Loucy (cell line): Measurements from ENCODE around the gene SLC22A17.
A peak's percentile ranks its signal among the peaks of the same experiment; 100 is the strongest.

Experiments
- H2AFZ ChIP-seq: fragments of 200-600 bp; sonication (generic); 2 replicates; pipeline ENCODE4 v1.6.0; 2016; ENCODE audit warnings: antibody characterized with exemption, mild to moderate bottlenecking, low read length, moderate library complexity
- H3F3A ChIP-seq: fragments of 200-600 bp; 2 replicates; pipeline ENCODE4 v1.6.0; 2016; ENCODE audit warnings: antibody characterized with exemption, low read depth, mild to moderate bottlenecking
- H3K27me3 ChIP-seq: fragments of 200-600 bp; sonication (generic); 2 replicates; pipeline ENCODE4 v1.6.1; 2014; ENCODE audit warnings: low read length, mild to moderate bottlenecking; ENCODE audit not compliant: insufficient read depth, poor library complexity, severe bottlenecking
- H3K36me3 ChIP-seq: fragments of 200-600 bp; sonication (generic); 2 replicates; pipeline ENCODE4 v1.6.1; 2016; ENCODE audit warnings: low read length; ENCODE audit not compliant: insufficient read depth
- H3K4me1 ChIP-seq: fragments of 200-600 bp; sonication (generic); 2 replicates; pipeline ENCODE4 v1.5.1; 2014; ENCODE audit warnings: low read length, mild to moderate bottlenecking; ENCODE audit not compliant: insufficient read depth, poor library complexity, severe bottlenecking
- H3K4me2 ChIP-seq: fragments of 200-600 bp; sonication (generic); 2 replicates; pipeline ENCODE4 v1.6.0; 2014; ENCODE audit warnings: antibody characterized with exemption, low read length, low read depth, mild to moderate bottlenecking; ENCODE audit not compliant: poor library complexity, severe bottlenecking
- H3K4me3 ChIP-seq: fragments of 200-600 bp; sonication (generic); 2 replicates; pipeline ENCODE4 v1.5.1; 2014; ENCODE audit warnings: low read length, mild to moderate bottlenecking, mixed read lengths; ENCODE audit not compliant: poor library complexity, severe bottlenecking
- H3K79me2 ChIP-seq: fragments of 200-600 bp; sonication (generic); 2 replicates; pipeline ENCODE4 v1.6.1; 2014; ENCODE audit warnings: low read length; ENCODE audit not compliant: insufficient read depth
- H3K9ac ChIP-seq: fragments of 200-600 bp; sonication (generic); 2 replicates; pipeline ENCODE4 v1.6.0; 2014; ENCODE audit warnings: mild to moderate bottlenecking, low read depth, low read length, moderate library complexity; ENCODE audit not compliant: poor library complexity, severe bottlenecking
- H3K9me2 ChIP-seq: fragments of 200-600 bp; sonication (generic); replicated peaks from 2 replicates; pipeline ENCODE4 v1.6.1; 2016; ENCODE audit warnings: low read depth, low read length, mixed read lengths
- H3K9me3 ChIP-seq: fragments of 200-600 bp; sonication (generic); 2 replicates; pipeline ENCODE4 v1.6.1; 2014; ENCODE audit warnings: mild to moderate bottlenecking, antibody characterized with exemption, low read length, low read depth; ENCODE audit not compliant: insufficient read depth
- H4K20me1 ChIP-seq: fragments of 200-600 bp; sonication (generic); 2 replicates; pipeline ENCODE4 v1.6.0; 2014; ENCODE audit warnings: antibody characterized with exemption, low read length, mild to moderate bottlenecking; ENCODE audit not compliant: insufficient read depth, poor library complexity, severe bottlenecking
- EZH2phosphoT487 ChIP-seq: fragments of 200-600 bp; IDR thresholded peaks from 2 replicates; pipeline ENCODE4 v1.6.1; 2018; ENCODE audit warnings: antibody characterized with exemption, mild to moderate bottlenecking, moderate library complexity, borderline replicate concordance
- TF ChIP-seq, protein P1 (sequence below): fragments of 200-600 bp; sonication (generic); conservative IDR thresholded peaks from 2 replicates; pipeline ENCODE4 v1.5.1; 2014; ENCODE audit warnings: mild to moderate bottlenecking, antibody characterized with exemption, low read length

SLC22A17 gene

DNA sequence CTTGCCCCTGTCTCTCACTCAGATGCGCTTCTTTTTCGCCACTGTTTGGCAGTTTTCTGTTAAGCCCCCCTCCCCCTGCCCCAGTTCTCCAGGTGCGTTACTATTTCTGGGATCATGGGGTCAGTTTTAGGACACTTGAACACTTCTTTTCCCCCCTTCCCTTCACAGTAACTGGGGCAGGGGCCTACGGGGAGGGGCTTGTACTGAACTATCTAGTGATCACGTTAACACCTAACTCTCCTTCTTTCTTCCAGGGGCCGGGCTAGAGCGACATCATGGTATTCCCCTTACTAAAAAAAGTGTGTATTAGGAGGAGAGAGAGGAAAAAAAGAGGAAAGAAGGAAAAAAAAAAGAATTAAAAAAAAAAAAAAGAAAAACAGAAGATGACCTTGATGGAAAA, 27.7 kb downstream of the SLC22A17 start:
- Histone ChIP-seq H3K36me3 (peaks cover 25% of the 10 kb centered on the region; the same call in 1 of the 2 replicates), H3K4me3 (no peak overlapping the region), H3K79me2 (peaks cover 36% of the 10 kb centered on the region), H3K4me1 (peaks cover 24% of the 10 kb centered on the region), H3F3A (peaks cover 11% of the 10 kb centered on the region; the same call in 1 of the 2 replicates), H3K9me2 (no peaks in the 10 kb centered on the region), H3K9me3 (no peaks in the 10 kb centered on the region), H3K27me3 (no peaks in the 10 kb centered on the region), H3K9ac (no peak overlapping the region), H3K4me2 (peak overlapping the region; percentile 99), H4K20me1 (peaks cover 34% of the 10 kb centered on the region), H2AFZ (no peak overlapping the region)
- TF ChIP-seq EZH2phosphoT487 = no peak
- TF ChIP-seq, protein P1, sequence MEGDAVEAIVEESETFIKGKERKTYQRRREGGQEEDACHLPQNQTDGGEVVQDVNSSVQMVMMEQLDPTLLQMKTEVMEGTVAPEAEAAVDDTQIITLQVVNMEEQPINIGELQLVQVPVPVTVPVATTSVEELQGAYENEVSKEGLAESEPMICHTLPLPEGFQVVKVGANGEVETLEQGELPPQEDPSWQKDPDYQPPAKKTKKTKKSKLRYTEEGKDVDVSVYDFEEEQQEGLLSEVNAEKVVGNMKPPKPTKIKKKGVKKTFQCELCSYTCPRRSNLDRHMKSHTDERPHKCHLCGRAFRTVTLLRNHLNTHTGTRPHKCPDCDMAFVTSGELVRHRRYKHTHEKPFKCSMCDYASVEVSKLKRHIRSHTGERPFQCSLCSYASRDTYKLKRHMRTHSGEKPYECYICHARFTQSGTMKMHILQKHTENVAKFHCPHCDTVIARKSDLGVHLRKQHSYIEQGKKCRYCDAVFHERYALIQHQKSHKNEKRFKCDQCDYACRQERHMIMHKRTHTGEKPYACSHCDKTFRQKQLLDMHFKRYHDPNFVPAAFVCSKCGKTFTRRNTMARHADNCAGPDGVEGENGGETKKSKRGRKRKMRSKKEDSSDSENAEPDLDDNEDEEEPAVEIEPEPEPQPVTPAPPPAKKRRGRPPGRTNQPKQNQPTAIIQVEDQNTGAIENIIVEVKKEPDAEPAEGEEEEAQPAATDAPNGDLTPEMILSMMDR = no peak

DNA sequence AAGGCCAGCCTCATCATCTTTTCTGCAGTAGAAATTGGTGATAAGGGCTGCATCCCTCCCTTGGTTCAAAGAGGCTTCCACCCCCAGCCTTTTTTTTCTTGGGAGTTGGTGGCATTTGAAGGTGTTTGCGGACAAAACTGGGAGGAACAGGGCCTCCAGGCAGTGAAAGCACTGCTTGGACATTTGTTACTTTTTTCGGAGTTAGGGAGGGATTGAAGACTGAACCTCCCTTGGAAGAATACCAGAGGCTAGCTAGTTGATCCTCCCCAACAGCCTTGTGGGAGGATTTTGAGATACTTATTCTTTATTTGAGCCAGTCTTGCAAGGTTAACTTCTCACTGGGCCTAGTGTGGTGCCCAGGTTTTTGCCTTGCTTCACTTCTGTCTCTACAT, 28.2 kb downstream of the SLC22A17 start:
- H3K36me3 ChIP-seq = peaks cover 25% of the 10 kb centered on the region; the same call in 1 of the 2 replicates
- TF ChIP-seq, protein P1 = no peak
- no peak for TF ChIP-seq EZH2phosphoT487
- peak overlapping the region; percentile 92 for H3K9ac ChIP-seq
- H3K27me3 ChIP-seq = no peaks in the 10 kb centered on the region
- peaks cover 11% of the 10 kb centered on the region; the same call in 1 of the 2 replicates for H3F3A ChIP-seq
- peaks cover 34% of the 10 kb centered on the region for H4K20me1 ChIP-seq
- no peaks in the 10 kb centered on the region for H3K9me2 ChIP-seq
- peak overlapping the region; percentile 99 for H3K4me2 ChIP-seq
- H3K79me2 ChIP-seq = peaks cover 36% of the 10 kb centered on the region
- peak overlapping the region; percentile 94 for H3K4me3 ChIP-seq
- H3K9me3 ChIP-seq = no peaks in the 10 kb centered on the region
- H2AFZ ChIP-seq = no peak overlapping the region
- peaks cover 27% of the 10 kb centered on the region for H3K4me1 ChIP-seq

DNA sequence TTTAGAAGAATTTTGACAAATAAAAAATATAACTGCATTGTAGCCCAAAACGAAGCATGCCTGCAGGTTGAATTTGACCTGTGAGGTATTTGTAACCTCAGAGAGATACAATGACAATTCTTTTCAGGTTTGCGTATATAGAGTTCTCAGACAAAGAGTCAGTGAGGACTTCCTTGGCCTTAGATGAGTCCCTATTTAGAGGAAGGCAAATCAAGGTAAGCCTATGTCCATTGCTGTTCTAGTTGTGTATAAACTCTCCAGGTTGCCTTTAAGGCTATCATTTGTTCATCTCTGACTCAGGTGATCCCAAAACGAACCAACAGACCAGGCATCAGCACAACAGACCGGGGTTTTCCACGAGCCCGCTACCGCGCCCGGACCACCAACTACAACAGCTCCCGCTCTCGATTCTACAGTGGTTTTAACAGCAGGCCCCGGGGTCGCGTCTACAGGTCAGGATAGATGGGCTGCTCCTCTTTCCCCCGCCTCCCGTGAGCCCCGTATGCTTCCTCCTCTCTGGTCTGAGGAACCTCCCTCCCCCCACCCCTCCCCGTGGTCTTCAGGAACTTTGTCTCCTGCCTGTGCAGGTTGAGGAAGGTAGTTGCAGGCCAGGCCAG, 28.7 kb downstream of the SLC22A17 start:
- H3K36me3 ChIP-seq = peaks cover 25% of the 10 kb centered on the region; the same call in 1 of the 2 replicates
- peaks cover 11% of the 10 kb centered on the region; the same call in 1 of the 2 replicates for H3F3A ChIP-seq
- no peak overlapping the region for H2AFZ ChIP-seq
- peaks cover 34% of the 10 kb centered on the region for H4K20me1 ChIP-seq
- peak overlapping the region; percentile 94 for H3K4me3 ChIP-seq
- TF ChIP-seq, protein P1 = no peak
- no peak for TF ChIP-seq EZH2phosphoT487
- H3K9me3 ChIP-seq = no peaks in the 10 kb centered on the region
- H3K27me3 ChIP-seq = no peaks in the 10 kb centered on the region
- no peaks in the 10 kb centered on the region for H3K9me2 ChIP-seq
- H3K79me2 ChIP-seq = peaks cover 36% of the 10 kb centered on the region
- peak overlapping the region; percentile 99 for H3K4me2 ChIP-seq
- peak overlapping the region; percentile 92 for H3K9ac ChIP-seq
- peaks cover 27% of the 10 kb centered on the region for H3K4me1 ChIP-seq
